Measurements from ENCODE around the gene FBXL13.

- TF ChIP-seq CTCF (IDR thresholded peaks at IDR 0.05; ENCODE audit: poor library complexity, severe bottlenecking) (no peak), POLR2AphosphoS5 (IDR thresholded peaks at IDR 0.05) (no peak), SMC3 (conservative IDR thresholded peaks at IDR 0.05; ENCODE audit: poor library complexity) (no peak), REST (IDR thresholded peaks at IDR 0.05; ENCODE audit: borderline replicate concordance) (no peak), TAF1 (IDR thresholded peaks at IDR 0.05; ENCODE audit: low read depth) (no peak), EP300 (conservative IDR thresholded peaks at IDR 0.05; ENCODE audit: poor library complexity, severe bottlenecking) (no peak)
Measured at GRCh38 chr7:103003004-103003403, 71.6 kb downstream of the FBXL13 start.

Measured in neural cell (in vitro differentiated cells).